HG03066 (cell line): ENCODE results near the gene ADCY9.

Experiments used
- ATAC-seq: cut with Tn5 transposase; IDR thresholded peaks from one replicate; pipeline ENCODE4 v1.9.1; 2021; ENCODE audit warnings: low read depth; ENCODE audit not compliant: unreplicated experiment

Gene ADCY9

GRCh38 chr16:4097826-4098240 lies 18.4 kb downstream of the ADCY9 start:
- no peak for ATAC-seq

DNA sequence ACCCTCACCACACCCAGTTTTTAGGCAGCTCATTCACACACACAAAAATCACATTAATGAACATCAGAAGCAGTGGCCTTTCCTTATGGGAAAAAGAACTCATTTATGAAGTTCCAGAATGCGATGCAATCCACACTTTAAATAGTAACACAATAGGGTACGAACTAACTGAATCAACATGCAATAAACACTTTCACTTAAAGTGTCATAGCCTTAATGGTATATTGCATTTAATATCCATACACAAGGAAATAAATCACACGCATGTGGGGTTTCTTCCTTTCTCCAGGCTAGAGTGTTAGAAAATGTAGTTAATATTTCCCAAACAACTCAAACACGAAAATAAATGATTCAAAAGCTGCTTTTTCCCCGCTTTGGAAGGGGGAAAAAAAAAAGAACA lies 19.7 kb downstream of the ADCY9 start:
- no peak for ATAC-seq

DNA sequence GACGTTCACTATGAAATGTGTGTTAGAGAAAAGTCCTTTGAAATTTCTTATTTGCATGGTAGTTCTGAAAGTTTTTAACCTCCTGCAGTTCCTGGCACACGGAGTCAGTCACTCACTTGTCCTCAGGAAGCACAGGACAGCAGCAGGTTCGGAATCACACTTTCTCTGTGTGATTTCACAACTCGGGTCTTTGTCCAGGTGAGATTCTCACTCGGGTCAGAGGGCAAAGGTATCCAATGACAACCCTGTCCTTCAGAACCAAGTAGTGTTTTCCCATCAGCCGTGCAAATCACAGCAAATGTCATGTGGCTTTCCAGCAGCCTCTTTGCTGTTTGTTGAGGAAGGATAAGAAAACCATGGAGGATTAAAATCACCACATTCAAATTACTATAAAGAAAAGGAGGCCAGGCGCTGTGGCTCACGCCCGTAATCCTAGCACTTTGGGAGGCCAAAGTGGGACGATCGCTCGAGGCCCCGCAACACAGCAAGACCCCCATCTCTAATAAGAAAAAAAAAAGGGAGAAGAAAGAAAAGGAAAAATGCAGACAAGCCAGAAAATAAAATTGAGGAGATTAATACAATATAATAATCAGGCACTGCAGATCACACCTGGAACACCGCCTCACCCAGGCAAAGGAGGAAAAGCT lies 22.0 kb downstream of the ADCY9 start:
- ATAC-seq: no peak

GRCh38 chr16:4093495-4094126 lies 22.6 kb downstream of the ADCY9 start:
- ATAC-seq: no peak

- no peak for ATAC-seq
Measured at GRCh38 chr16:4092547-4093265, 23.5 kb downstream of the ADCY9 start.

DNA sequence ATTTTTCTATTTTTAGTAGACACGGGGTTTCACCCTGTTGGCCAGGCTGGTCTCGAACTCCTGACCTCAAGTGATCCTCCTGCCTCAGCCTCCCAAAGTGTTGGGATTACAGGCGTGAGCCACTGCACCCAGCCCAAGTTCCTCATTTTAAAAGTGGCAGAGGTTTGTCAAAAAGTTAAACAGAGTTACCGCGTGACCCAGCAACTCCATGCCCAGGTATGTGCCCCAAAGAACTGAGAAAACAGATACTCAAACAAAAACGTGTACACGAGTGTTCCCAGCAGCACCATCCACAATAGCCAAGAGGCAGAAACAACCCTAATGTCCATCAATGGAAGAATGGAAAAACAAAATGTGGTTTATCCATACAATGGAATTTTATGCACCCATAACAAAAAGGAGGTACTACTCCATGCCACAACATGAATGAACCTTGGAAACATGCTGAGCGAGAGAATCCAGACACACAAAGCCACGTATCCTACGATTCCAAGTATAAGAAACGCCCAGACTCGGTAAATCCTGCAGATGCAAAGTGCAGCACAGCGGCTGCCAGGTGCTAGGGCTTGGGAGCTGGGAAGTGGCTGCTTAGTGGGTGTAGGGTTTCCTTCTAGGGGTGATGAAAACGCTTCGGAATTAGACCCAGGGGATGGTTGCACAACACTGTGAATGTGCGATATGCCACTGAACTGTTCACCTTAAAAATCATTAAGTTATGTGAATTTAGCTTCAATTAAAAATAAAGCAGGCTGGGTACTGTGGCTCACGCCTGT lies 24.8 kb downstream of the ADCY9 start:
- no peak for ATAC-seq

DNA sequence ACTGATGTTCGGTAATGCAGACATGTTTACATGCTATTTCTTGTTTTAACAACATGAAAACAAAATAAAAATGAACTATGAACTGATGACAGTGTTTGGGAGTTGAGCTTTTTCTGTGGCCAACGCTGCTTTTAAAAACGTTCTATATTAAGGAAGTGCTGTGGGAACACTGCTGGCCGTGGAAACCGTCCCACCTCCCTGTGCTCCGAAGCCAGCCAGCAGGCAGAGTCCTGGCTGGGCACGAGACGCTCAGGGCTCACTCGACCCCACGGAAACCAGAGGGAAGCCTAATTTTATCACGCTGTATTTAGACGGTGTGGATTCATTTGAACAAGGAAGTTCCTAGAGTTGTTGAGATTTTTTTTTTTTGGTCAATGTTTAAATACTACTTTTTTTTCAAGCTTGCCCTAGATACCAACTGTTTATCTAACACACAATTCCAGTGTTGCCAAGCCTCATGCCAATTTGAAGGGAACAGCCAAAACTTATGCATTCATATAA lies 25.8 kb downstream of the ADCY9 start:
- no peak for ATAC-seq

GRCh38 chr16:4089811-4090301 lies 26.4 kb downstream of the ADCY9 start:
- no peak for ATAC-seq

DNA sequence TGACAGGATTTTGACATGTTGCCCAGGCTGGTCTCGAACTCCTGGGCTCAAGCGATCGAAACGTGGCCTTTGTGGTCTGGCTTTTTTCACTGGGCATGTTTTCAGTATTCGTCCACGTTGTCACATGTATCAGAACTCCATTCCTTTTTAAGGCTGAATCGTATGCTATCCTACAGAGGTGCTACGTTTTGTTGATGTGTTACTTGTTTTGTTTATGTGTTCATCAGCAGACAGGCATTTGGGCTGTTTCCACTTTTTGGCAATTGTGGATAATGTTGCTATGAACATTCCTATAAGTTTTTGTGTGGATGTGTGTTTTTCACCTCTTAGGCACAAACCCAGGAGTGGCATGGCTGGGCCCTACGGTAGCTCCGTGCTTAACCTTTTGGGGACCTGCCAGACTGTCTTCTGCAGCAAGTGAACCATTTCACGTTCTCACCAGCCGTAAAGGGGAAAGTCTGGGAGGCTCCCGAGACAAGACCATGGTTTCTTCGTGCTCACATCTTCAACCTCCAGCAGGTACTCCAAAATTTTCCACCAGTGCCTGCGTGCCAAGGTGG lies 26.9 kb downstream of the ADCY9 start:
- no peak for ATAC-seq

- ATAC-seq: no peak
Measured at GRCh38 chr16:4087990-4088577, 28.2 kb downstream of the ADCY9 start.

DNA sequence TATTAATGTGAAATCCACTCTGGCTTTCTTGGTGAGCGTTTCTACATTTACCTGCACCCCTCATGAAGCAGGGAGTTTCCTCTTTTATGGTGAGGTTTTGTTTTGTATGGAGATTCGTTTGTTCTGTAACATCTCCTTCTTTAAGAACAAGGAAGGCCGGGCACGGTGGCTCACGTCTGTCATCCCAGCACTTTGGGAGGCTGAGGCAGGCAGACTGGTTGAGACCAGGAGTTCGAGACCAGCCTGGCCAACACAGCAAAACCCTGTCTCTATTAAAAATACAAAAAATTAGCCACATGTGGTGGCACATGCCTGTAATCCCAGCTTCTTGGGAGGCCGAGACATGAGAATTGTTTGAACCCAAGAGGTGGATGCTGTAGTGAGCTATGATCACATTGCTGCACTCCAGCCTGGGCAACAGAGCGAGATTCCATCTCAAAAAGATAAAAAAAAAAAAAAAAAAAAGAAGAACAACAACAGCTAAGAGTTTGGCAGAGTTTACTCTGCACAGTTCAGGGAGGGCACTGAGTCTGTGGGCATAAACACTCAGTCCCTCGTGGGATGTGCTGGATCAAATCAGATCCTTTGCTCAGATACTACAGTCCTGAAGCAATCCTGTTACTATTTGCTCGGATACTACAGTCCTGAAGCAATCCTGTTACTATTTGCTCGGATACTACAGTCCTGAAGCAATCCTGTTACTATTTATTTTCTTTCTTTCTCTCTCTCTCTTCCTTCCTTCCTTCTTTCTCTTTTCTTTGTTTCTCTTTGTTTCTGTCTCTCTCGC lies 28.9 kb downstream of the ADCY9 start:
- no peak for ATAC-seq

DNA sequence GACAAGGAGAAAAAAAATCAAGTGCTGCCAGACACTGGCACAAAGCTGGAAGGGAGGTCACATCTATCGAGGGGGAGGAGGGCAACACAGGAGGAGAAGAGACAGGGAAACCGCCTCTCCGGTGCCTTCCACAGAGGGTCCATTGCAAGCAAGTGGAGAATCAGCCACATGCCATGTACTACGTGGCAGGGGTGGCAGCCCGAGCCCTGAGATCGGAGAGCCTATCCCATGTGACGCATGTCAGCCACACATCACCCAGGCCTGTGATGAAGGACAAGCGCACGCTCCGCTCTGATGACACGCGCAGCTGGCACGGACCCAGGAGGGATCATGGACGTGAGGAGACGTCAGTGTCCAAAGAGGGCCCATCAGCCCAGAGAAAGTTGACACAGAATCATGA lies 30.1 kb downstream of the ADCY9 start:
- no peak for ATAC-seq

DNA sequence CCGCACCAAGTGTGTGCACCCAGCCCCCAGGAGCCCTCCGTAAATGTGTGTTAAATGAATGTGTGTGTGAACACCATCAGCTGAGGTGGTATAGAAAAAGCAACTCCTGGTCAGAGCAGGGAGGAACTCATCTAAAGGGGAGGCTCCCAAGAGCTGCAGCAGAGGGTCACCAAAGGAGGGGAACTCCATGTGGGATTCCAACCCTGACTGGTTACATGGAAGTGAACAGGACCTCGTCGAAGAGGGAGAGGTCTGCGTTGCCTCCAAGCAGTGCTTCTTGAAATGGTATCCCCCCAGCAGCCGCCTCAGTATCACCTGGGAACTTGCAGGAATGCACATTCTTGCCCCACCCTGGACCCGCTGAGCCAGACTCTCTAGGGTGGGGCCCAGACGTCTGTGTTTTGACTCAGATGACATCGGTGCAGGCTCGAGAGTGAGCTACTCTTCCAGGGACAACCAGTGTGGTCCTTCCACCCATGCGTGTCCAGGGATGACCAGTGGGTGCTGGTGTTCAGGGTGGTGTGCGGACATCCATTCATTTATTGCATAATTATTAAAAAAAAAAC lies 30.8 kb downstream of the ADCY9 start:
- no peak for ATAC-seq

GRCh38 chr16:4083347-4083870 lies 32.8 kb downstream of the ADCY9 start:
- no peak for ATAC-seq

DNA sequence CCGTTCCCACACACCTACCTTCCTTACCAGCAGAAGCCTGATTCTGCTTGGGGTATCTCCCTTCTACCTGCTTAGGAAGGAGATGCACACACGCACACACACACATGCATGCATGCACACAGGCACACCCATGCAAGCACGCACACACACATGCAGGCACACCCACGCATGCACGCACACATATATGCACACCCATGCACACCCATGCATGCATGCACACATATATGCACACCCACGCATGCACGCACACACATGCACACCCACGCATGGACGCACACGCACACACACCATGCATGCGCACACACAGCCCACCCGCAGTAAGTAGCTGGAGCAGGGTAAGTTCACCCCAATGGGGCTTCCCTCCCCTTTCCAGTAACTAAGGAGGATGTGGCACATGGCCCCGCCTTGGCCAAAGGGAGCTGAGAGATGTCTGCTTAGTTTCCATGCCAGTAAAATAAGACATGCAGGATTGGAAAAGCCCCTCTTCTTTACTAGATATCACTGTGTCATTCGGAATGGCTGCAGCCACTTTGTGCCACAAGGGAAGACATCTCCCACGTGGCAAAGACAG lies 33.7 kb downstream of the ADCY9 start:
- no peak for ATAC-seq

DNA sequence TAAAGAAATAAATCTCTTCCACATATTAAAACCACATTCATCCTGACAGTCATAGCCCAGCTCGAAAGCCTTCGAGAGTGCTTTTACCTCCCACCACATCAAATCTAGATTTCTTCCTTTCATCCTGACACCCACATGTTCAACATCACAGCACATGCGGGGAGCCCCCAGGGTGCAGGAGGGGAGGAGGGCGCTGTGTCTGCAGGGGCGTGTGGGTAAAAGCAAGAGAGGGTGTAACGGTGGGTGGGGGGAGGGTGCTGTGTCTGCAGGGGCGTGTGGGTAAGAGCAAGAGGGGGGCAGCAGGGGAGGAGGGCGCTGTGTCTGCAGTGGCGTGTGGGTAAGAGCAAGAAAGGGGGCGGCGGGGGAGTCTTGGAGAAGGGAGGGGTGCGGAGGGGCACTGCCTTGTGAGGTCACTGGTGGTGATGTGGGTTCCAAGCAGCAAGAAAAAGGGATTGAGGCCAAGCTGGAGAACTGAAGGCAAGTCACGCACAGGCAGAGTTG lies 34.7 kb downstream of the ADCY9 start:
- no peak for ATAC-seq

DNA sequence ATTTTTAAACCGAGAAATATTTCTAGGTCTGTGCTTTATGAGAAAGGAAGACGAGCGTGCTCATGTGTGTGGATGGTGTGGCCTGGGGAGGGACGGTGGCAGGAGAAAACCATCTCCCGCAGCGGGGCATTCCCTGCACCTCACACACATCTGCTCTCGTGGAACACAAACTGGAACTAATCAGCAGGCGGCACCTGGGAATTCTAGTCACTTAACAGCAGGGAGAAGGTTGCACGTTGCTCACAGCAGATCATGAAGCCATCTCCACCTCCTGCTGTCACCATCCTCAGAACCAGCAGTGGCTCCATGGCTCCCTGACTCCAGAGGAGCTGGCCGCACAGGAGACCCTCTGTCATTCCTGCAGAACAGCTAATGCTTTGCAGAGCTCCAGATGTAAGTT lies 35.2 kb downstream of the ADCY9 start:
- no peak for ATAC-seq

DNA sequence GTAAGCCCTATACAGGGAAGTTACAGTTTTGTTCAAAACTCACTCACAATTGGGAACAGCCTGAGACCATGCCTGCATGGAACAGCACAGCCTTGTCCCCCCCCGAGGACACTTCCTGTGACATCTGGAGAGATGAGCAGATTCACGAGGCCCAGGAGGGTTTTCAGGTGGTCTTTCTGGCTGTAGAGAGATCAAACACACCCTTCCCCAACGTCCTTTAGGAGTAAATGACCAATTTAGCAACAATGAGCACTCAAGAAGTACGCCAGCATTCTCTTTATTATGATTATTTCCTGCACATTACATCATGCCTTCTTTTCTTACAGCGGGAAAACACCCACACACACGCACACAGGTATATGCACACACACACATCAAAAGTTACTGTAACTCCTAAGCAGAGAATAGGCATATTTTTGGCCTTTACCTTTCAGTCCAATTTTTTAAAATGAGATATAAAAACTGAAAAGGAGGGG lies 39.0 kb downstream of the ADCY9 start:
- ATAC-seq: no peak
